GM13976 (cell line): ENCODE data around the gene PLD5.
"Not testable (repeated sequence)": the region's sequence is repeated elsewhere in the genome, so short reads cannot be mapped to it uniquely, and the experiment has no call there.

ENCODE experiments used
- DNase-seq: peaks from one replicate; pipeline ENCODE4 v3.0.0; 2012; ENCODE audit warnings: low spot score
- CTCF ChIP-seq: IDR thresholded peaks from 2 replicates; pipeline ENCODE4 v1.5.1; 2012; ENCODE audit warnings: borderline replicate concordance, mild to moderate bottlenecking; ENCODE audit not compliant: insufficient read depth; ENCODE audit errors: extremely low read depth, missing control alignments, control extremely low read depth
- in situ Hi-C: fragments of 300-500 bp; cut with MboI; formaldehyde crosslinking; loops from one replicate; pipeline ENCODE4 v1.12.0; 2022; ENCODE audit warnings: low sequenced_read_pairs, mixed read lengths, inconsistent platforms; ENCODE audit not compliant: unreplicated experiment

The PLD5 gene

GRCh38 chr1:242240077-242240476 is 284.4 kb downstream of the PLD5 start:
- no peak for TF ChIP-seq CTCF
- DNase-seq = no peak
- in situ Hi-C loops = no loop called here

- in situ Hi-C loops = no loop called here
- DNase-seq = no peak
- TF ChIP-seq CTCF = no peak
These were observed 285.1 kb downstream of the PLD5 start for GRCh38 chr1:242239398-242239797.

GRCh38 chr1:242237051-242237450 is 287.4 kb downstream of the PLD5 start:
- TF ChIP-seq CTCF = no peak
- no peak for DNase-seq

GRCh38 chr1:242228991-242229390 is 295.5 kb downstream of the PLD5 start:
- in situ Hi-C loops = no loop called here
- DNase-seq = no peak
- no peak for TF ChIP-seq CTCF

More at GRCh38 chr1:242237051-242237450, 287.4 kb downstream of the PLD5 start:
- in situ Hi-C loops = no loop called here

GRCh38 chr1:242225767-242226573 is 298.5 kb downstream of the PLD5 start:
- no peak for TF ChIP-seq CTCF
- in situ Hi-C loops = no loop called here
- no peak for DNase-seq

- DNase-seq, in situ Hi-C loops: not testable (repeated sequence)
These were observed 299.4 kb downstream of the PLD5 start for GRCh38 chr1:242224878-242225766.

- no peak for TF ChIP-seq CTCF
- DNase-seq = no peak
- in situ Hi-C loops = no loop called here
These were observed 300.0 kb downstream of the PLD5 start for GRCh38 chr1:242224461-242224860.
